HG03280 (cell line): ENCODE measurements around the gene ARNT2.
"Not testable (repeated sequence)": the region's sequence is repeated elsewhere in the genome, so short reads cannot be mapped to it uniquely, and the experiment has no call there.

Experiments used
- ATAC-seq: cut with Tn5 transposase; IDR thresholded peaks from one replicate; pipeline ENCODE4 v1.9.1; 2021; ENCODE audit warnings: mild to moderate bottlenecking, moderate library complexity; ENCODE audit not compliant: unreplicated experiment

ARNT2 gene

GRCh38 chr15:80404057-80404760 is at the start of gene ARNT2:
ARNT2 (plus strand) TSS chr15:80404382; CDS start chr15:80404516, 134 bp downstream.
- no peak for ATAC-seq

- no peak for ATAC-seq
Measured at GRCh38 chr15:80367094-80367493, 37.1 kb upstream of the ARNT2 start.

- ATAC-seq, result no peak
Measured at GRCh38 chr15:80367661-80368060, 36.5 kb upstream of the ARNT2 start.

- no peak for ATAC-seq
Measured at GRCh38 chr15:80371924-80372323, 32.3 kb upstream of the ARNT2 start.

- no peak for ATAC-seq
Measured at GRCh38 chr15:80374441-80374840, 29.7 kb upstream of the ARNT2 start.

- ATAC-seq, result no peak
Measured at GRCh38 chr15:80375968-80376891, 28.0 kb upstream of the ARNT2 start.

GRCh38 chr15:80379693-80380092 is 24.5 kb upstream of the ARNT2 start:
- no peak for ATAC-seq

- ATAC-seq, result no peak
Measured at GRCh38 chr15:80380154-80380553, 24.0 kb upstream of the ARNT2 start.

- ATAC-seq, result no peak
Measured at GRCh38 chr15:80382285-80382684, 21.9 kb upstream of the ARNT2 start.

GRCh38 chr15:80384432-80384831 is 19.8 kb upstream of the ARNT2 start:
- no peak for ATAC-seq

GRCh38 chr15:80386151-80386550 is 18.0 kb upstream of the ARNT2 start:
- ATAC-seq, result no peak

- ATAC-seq, result no peak
Measured at GRCh38 chr15:80388326-80388725, 15.9 kb upstream of the ARNT2 start.

GRCh38 chr15:80389370-80389769 is 14.8 kb upstream of the ARNT2 start:
- no peak for ATAC-seq

- ATAC-seq, result not testable (repeated sequence)
Measured at GRCh38 chr15:80390942-80391341, 13.2 kb upstream of the ARNT2 start.

GRCh38 chr15:80395616-80396015 is 8.6 kb upstream of the ARNT2 start:
- ATAC-seq, result no peak

- no peak for ATAC-seq
Measured at GRCh38 chr15:80396096-80396495, 8.1 kb upstream of the ARNT2 start.

GRCh38 chr15:80399508-80399907 is 4.7 kb upstream of the ARNT2 start:
- ATAC-seq, result no peak

- no peak for ATAC-seq
Measured at GRCh38 chr15:80401456-80401855, 2.7 kb upstream of the ARNT2 start.

- ATAC-seq, result no peak
Measured at GRCh38 chr15:80402339-80402738, 1.8 kb upstream of the ARNT2 start.

- ATAC-seq, result no peak
Measured at GRCh38 chr15:80403712-80404056, 498 bp upstream of the ARNT2 start.

GRCh38 chr15:80404761-80405553 is 775 bp downstream of the ARNT2 start:
- ATAC-seq, result no peak

- ATAC-seq, result no peak
Measured at GRCh38 chr15:80405554-80405850, 1.3 kb downstream of the ARNT2 start.
